H1 (cell line): ENCODE results near the gene CAPN14. TPM values are rescaled to one million over a fixed set of nuclear protein-coding genes. Genes with fewer than 3 reads are reported as not detected.

Experiments used
- CTBP2 ChIP-seq: IDR thresholded peaks from 2 replicates; pipeline ENCODE4 v1.7.0; 2011; ENCODE audit warnings: borderline replicate concordance, mild to moderate bottlenecking, moderate library complexity, mixed read lengths, low read length; ENCODE audit not compliant: insufficient read depth, insufficient read length
- FOSL1 ChIP-seq: IDR thresholded peaks from 2 replicates; pipeline ENCODE4 v1.6.1; 2011; ENCODE audit warnings: mild to moderate bottlenecking, low read depth, low read length, moderate library complexity; ENCODE audit not compliant: insufficient read depth
- HDAC2 ChIP-seq, 2 experiments: fragments of 300-600 bp in 1 of 2; sonication (generic) in 1 of 2; IDR thresholded peaks; 2 replicates each; pipeline ENCODE4 v1.6.1; 2011 to 2012; ENCODE audit warnings: low read depth in 2 of 2, low read length in 2 of 2, mild to moderate bottlenecking in 2 of 2, moderate library complexity in 2 of 2, borderline replicate concordance in 1 of 2, inconsistent platforms in 1 of 2
- NANOG ChIP-seq: IDR thresholded peaks from 2 replicates; pipeline ENCODE4 v1.6.1; 2011; ENCODE audit warnings: low read length, low read depth, mild to moderate bottlenecking, inconsistent platforms; ENCODE audit not compliant: insufficient read depth, poor library complexity, severe bottlenecking
- polyA plus RNA-seq, 7 experiments: library from polyadenylated mRNA; depleted of rRNA in 3 of 7; stranded (reverse) in 5 of 7; unstranded in 2 of 7; fragments of >200 nt in 5 of 7; fragments of 200-250 nt in 2 of 7; gene quantifications; 1 replicate in 5 of 7; 2 replicates in 1 of 7; 4 replicates in 1 of 7; pipeline versions ENCODE4 v1.2.1 to v1.2.3, GENCODE V29; 2011 to 2013; ENCODE audit warnings: missing spikeins in 2 of 7, mixed read lengths in 2 of 7
- total RNA-seq: library from RNA; stranded (reverse); fragmentation: NEBNext Ultra II Directional; extraction: Animal tissue kit (Norgen Biotek cat#: 25700); gene quantifications from 2 replicates; pipeline ENCODE4 v1.2.1, GENCODE V29; 2021

CAPN14 gene
- total and polyA plus RNA-seq, 2 of the 8 experiments (the other 6 are each of a cell fraction or from before 2014, with no cell fraction given) = 0.07 TPM; not detected in 1

GRCh38 chr2:31246184-31246852 lies 29.0 kb upstream of the CAPN14 start (continued):
- TF ChIP-seq HDAC2 (IDR thresholded peaks at IDR 0.05; ENCODE audit: borderline replicate concordance in 1 of 2, low read depth in 2 of 2, low read length in 2 of 2) = no peak
- TF ChIP-seq FOSL1 = no peak
- no peak for TF ChIP-seq CTBP2
- TF ChIP-seq NANOG = no peak
